H1 (cell line): Measurements from ENCODE around the gene LDLRAP1. TPM values are rescaled to one million over a fixed set of nuclear protein-coding genes. Genes with fewer than 3 reads are reported as not detected.

ENCODE experiments used
- CTCF ChIA-PET: fragments of 300-600 bp; sonication (Branson Sonifier 250); formaldehyde crosslinking; loops from one replicate; lab custom pipeline; 2021; ENCODE audit not compliant: partially characterized antibody; lab: Charles Lee
- POLR2A ChIA-PET: fragments of 300-600 bp; sonication (Branson Sonifier 250); formaldehyde crosslinking; loops from one replicate; lab custom pipeline; 2021; ENCODE audit warnings: inconsistent platforms; ENCODE audit not compliant: partially characterized antibody; lab: Charles Lee
- DNase-seq, 2 experiments: peaks; one replicate each; pipeline versions ENCODE4 v3.0.0 to v3.0.0-alpha.2; 2010 to 2022; ENCODE audit warnings: low spot score in 2 of 2, low read depth in 1 of 2, mixed read lengths in 1 of 2
- FAIRE-seq: peaks from 2 replicates; lab custom pipeline; 2011; peaks lifted over from hg19 to GRCh38; lab: Jason Lieb, UNC
- H2AFZ ChIP-seq: 2 replicates; pipeline ENCODE4 v1.8.1; 2012; ENCODE audit warnings: low read length, inconsistent platforms
- H2AK5ac ChIP-seq: 2 replicates; pipeline ENCODE4 v1.6.1; 2013; ENCODE audit warnings: low read depth, low read length
- H2BK120ac ChIP-seq: replicated peaks from 2 replicates; pipeline ENCODE3; 2013; ENCODE audit warnings: low read depth, low read length, inconsistent platforms
- H2BK12ac ChIP-seq: 2 replicates; pipeline ENCODE4 v1.6.1; 2013; ENCODE audit warnings: low read depth, low read length
- H2BK15ac ChIP-seq: 2 replicates; pipeline ENCODE4 v1.6.1; 2013; ENCODE audit warnings: low read length
- H2BK20ac ChIP-seq: 2 replicates; pipeline ENCODE4 v1.6.1; 2013; ENCODE audit warnings: low read length
- H2BK5ac ChIP-seq: 2 replicates; pipeline ENCODE4 v1.6.1; 2013; ENCODE audit warnings: low read depth, low read length
- H3K14ac ChIP-seq: 2 replicates; pipeline ENCODE4 v1.6.1; 2013; ENCODE audit warnings: inconsistent platforms; ENCODE audit not compliant: insufficient read length
- H3K18ac ChIP-seq: 2 replicates; pipeline ENCODE4 v1.6.1; 2013; ENCODE audit warnings: low read length; ENCODE audit errors: extremely low read depth
- H3K23ac ChIP-seq: 2 replicates; pipeline ENCODE4 v1.6.1; 2013; ENCODE audit warnings: inconsistent platforms; ENCODE audit not compliant: insufficient read length
- H3K23me2 ChIP-seq: 2 replicates; pipeline ENCODE4 v1.6.1; 2013; ENCODE audit warnings: low read depth, low read length
- H3K27ac ChIP-seq: 2 replicates; pipeline ENCODE4 v1.6.1; 2011; ENCODE audit warnings: low read depth, low read length, inconsistent platforms
- H3K27me3 ChIP-seq, 4 experiments: replicated peaks in 1 of 4; 1 replicate in 1 of 4; 2 replicates in 3 of 4; pipeline versions ENCODE4 v1.6.1 to v1.8.1; 2011 to 2013; ENCODE audit warnings: low read length in 3 of 4, mild to moderate bottlenecking in 3 of 4, inconsistent platforms in 2 of 4, mixed read lengths in 2 of 4, moderate library complexity in 1 of 4; ENCODE audit not compliant: control insufficient read depth in 3 of 4, insufficient read depth in 3 of 4; ENCODE audit errors: extremely low read depth in 1 of 4
- H3K36me3 ChIP-seq, 4 experiments: 2 replicates each; pipeline versions ENCODE4 v1.6.1 to v1.8.1; 2011 to 2013; ENCODE audit warnings: mild to moderate bottlenecking in 4 of 4, low read length in 3 of 4, moderate library complexity in 2 of 4, control low read depth in 1 of 4, inconsistent platforms in 1 of 4; ENCODE audit not compliant: insufficient read depth in 4 of 4, control insufficient read depth in 2 of 4
- H3K4ac ChIP-seq: replicated peaks from 2 replicates; pipeline ENCODE3; 2013; ENCODE audit warnings: low read length, low read depth, mixed read lengths, inconsistent platforms; ENCODE audit not compliant: insufficient read length
- H3K4me1 ChIP-seq, 4 experiments: replicated peaks in 1 of 4; 1 replicate in 1 of 4; 2 replicates in 3 of 4; pipeline versions ENCODE4 v1.6.1 to v1.8.1; 2011 to 2013; ENCODE audit warnings: low read length in 3 of 4, inconsistent platforms in 2 of 4, mixed read lengths in 1 of 4; ENCODE audit not compliant: insufficient read depth in 4 of 4, control insufficient read depth in 3 of 4
- H3K4me2 ChIP-seq, 2 experiments: 2 replicates each; pipeline versions ENCODE4 v1.6.1 to v1.8.1; 2011 to 2013; ENCODE audit warnings: low read depth in 2 of 2, low read length in 2 of 2, control low read depth in 1 of 2, inconsistent platforms in 1 of 2, mild to moderate bottlenecking in 1 of 2; ENCODE audit not compliant: insufficient read depth in 1 of 2
- H3K4me3 ChIP-seq, 4 experiments: fragments of 200-600, 300-600 bp in 1 of 4; sonication (generic), shearing (Covaris generic), sonication (Bioruptor Twin) in 1 of 4; 2 replicates each; pipeline versions ENCODE4 v1.5.1 to v1.8.1; 2011 to 2016; ENCODE audit warnings: low read length in 4 of 4, low read depth in 3 of 4, control low read depth in 2 of 4, inconsistent platforms in 2 of 4, mild to moderate bottlenecking in 2 of 4, mixed read lengths in 1 of 4, moderate library complexity in 1 of 4; ENCODE audit not compliant: insufficient read depth in 2 of 4; ENCODE audit errors: extremely low read depth in 1 of 4
- H3K56ac ChIP-seq: replicated peaks from 2 replicates; pipeline ENCODE3; 2013; ENCODE audit warnings: low read depth, mild to moderate bottlenecking, mixed read lengths, low read length, inconsistent platforms; ENCODE audit not compliant: insufficient read length
- H3K79me1 ChIP-seq: 2 replicates; pipeline ENCODE4 v1.6.1; 2013; ENCODE audit warnings: low read depth, low read length, control low read depth
- H3K79me2 ChIP-seq, 2 experiments: 2 replicates each; pipeline versions ENCODE4 v1.6.1 to v1.8.1; 2012 to 2013; ENCODE audit warnings: low read length in 2 of 2, mild to moderate bottlenecking in 2 of 2, inconsistent platforms in 1 of 2; ENCODE audit not compliant: insufficient read depth in 2 of 2, control insufficient read depth in 1 of 2
- H3K9ac ChIP-seq, 4 experiments: replicated peaks in 1 of 4; 1 replicate in 1 of 4; 2 replicates in 3 of 4; pipeline versions ENCODE4 v1.6.1 to v1.8.1; 2011 to 2013; ENCODE audit warnings: low read depth in 3 of 4, low read length in 3 of 4, control low read depth in 2 of 4, mild to moderate bottlenecking in 2 of 4, moderate library complexity in 2 of 4, inconsistent platforms in 1 of 4; ENCODE audit errors: extremely low read depth in 1 of 4
- H3K9me3 ChIP-seq, 2 experiments: 2 replicates each; pipeline versions ENCODE4 v1.6.1 to v1.8.1; 2012 to 2013; ENCODE audit warnings: mild to moderate bottlenecking in 2 of 2, moderate library complexity in 2 of 2, control low read depth in 1 of 2, inconsistent platforms in 1 of 2, low read depth in 1 of 2, low read length in 1 of 2, mixed read lengths in 1 of 2; ENCODE audit not compliant: insufficient read depth in 2 of 2
- H4K20me1 ChIP-seq, 2 experiments: replicated peaks in 1 of 2; 2 replicates each; pipeline versions ENCODE3 to v1.8.1; 2011 to 2013; ENCODE audit warnings: inconsistent platforms in 2 of 2, low read length in 2 of 2, mild to moderate bottlenecking in 1 of 2; ENCODE audit not compliant: insufficient read depth in 2 of 2, control insufficient read depth in 1 of 2
- H4K5ac ChIP-seq: 2 replicates; pipeline ENCODE4 v1.6.1; 2013; ENCODE audit warnings: low read length, low read depth, mixed read lengths, inconsistent platforms; ENCODE audit not compliant: insufficient read length
- H4K8ac ChIP-seq: 2 replicates; pipeline ENCODE4 v1.8.0; 2013; ENCODE audit warnings: mild to moderate bottlenecking, moderate library complexity, low read length, inconsistent platforms; ENCODE audit not compliant: insufficient read depth; ENCODE audit errors: extremely low read depth
- H4K91ac ChIP-seq: replicated peaks from 2 replicates; pipeline ENCODE3; 2013; ENCODE audit warnings: low read length, mixed read lengths, inconsistent platforms; ENCODE audit not compliant: insufficient read length
- MAX ChIP-seq: IDR thresholded peaks from 2 replicates; pipeline ENCODE4 v1.6.1; 2012; ENCODE audit warnings: inconsistent platforms
- POLR2AphosphoS5 ChIP-seq: IDR thresholded peaks from 2 replicates; pipeline ENCODE4 v1.6.1; 2011; ENCODE audit warnings: low read depth, low read length
- WGBS, 2 experiments: shearing (Covaris generic) in 1 of 2; methylation state at CpG; one replicate each; pipeline versions ENCODE4 v1.1.6 to v1.1.7; 2013 to 2015; ENCODE audit warnings: low lambda C conversion rate in 2 of 2, mixed read lengths in 2 of 2, inconsistent platforms in 1 of 2, low coverage in 1 of 2, missing lambda C conversion rate in 1 of 2; ENCODE audit not compliant: insufficient replicate concordance in 2 of 2, insufficient coverage in 1 of 2, insufficient read length in 1 of 2; ENCODE audit errors: extremely low coverage in 1 of 2, missing lambda C conversion rate in 1 of 2; 5-methylcytosine and 5-hydroxymethylcytosine counted together
- polyA plus RNA-seq, 7 experiments: library from polyadenylated mRNA; depleted of rRNA in 3 of 7; stranded (reverse) in 5 of 7; unstranded in 2 of 7; fragments of >200 nt in 5 of 7; fragments of 200-250 nt in 2 of 7; gene quantifications; 1 replicate in 5 of 7; 2 replicates in 1 of 7; 4 replicates in 1 of 7; pipeline versions ENCODE4 v1.2.1 to v1.2.3, GENCODE V29; 2011 to 2013; ENCODE audit warnings: missing spikeins in 2 of 7, mixed read lengths in 2 of 7
- total RNA-seq: library from RNA; stranded (reverse); fragmentation: NEBNext Ultra II Directional; extraction: Animal tissue kit (Norgen Biotek cat#: 25700); gene quantifications from 2 replicates; pipeline ENCODE4 v1.2.1, GENCODE V29; 2021

The LDLRAP1 gene
- total and polyA plus RNA-seq, 2 of the 8 experiments (the other 6 are each of a cell fraction or from before 2014, with no cell fraction given): 12.8 to 13.2 TPM

GRCh38 chr1:25505656-25506385 is 37.6 kb upstream of the LDLRAP1 start:
- Histone ChIP-seq H3K79me1 (no peaks in the 10 kb centered on the region), H4K5ac (peak overlapping the region; percentile 73), H4K20me1 (no peaks in the 10 kb centered on the region), H2BK12ac (peak overlapping the region; percentile 77), H3K14ac (no peak overlapping the region), H3K9ac (0 out of 7 replicates have a peak overlapping the region, but pooled peaks of 1 of the 4 experiments have one; percentile 1), H2BK20ac (peak overlapping the region; percentile 80), H3K36me3 (no peaks in the 10 kb centered on the region), H3K23ac (no peak overlapping the region), H3K4me2 (peak overlapping the region; percentile 43 to 63), H3K4me3 (peak overlapping the region in 1 of 4 experiments; percentile 16; a peak in 1 of 8 replicates), H3K27ac (no peak overlapping the region), H2BK120ac (peak overlapping the region; percentile 74), H2BK15ac (peak overlapping the region; percentile 95), H3K4ac (peak overlapping the region; percentile 64), H3K18ac (peak overlapping the region; percentile 55), H3K56ac (peak overlapping the region; percentile 49), H3K27me3 (no peaks in the 10 kb centered on the region), H4K91ac (peak overlapping the region; percentile 95), H3K9me3 (no peaks in the 10 kb centered on the region), H2BK5ac (peak overlapping the region; percentile 50), H3K79me2 (no peaks in the 10 kb centered on the region), H4K8ac (no peak overlapping the region), H2AK5ac (peak overlapping the region; percentile 75), H2AFZ (no peak overlapping the region), H3K23me2 (no peaks in the 10 kb centered on the region), H3K4me1 (peaks cover 8 to 17% (median 11%) of the 10 kb centered on the region in 4 experiments)
- WGBS, 2 experiments: 76% methylated on average over 14 of the region's 14 CpGs; no CpG with 5 or more reads in 1 of the 2 experiments
- no peak for TF ChIP-seq POLR2AphosphoS5
- peak; percentile 29; the same call in 1 of the 2 replicates for TF ChIP-seq MAX
- CTCF ChIA-PET: interaction anchor here (1.5 to 9.2 kb wide), 6 partner anchors 14 to 305 kb away, joined by 3 to 240 read pairs (median 8); no protein-coding TSS in a partner anchor
- DNase-seq (no peak), FAIRE-seq (no peak)
- POLR2A ChIA-PET: interaction anchor here (0.7 to 3.0 kb wide), 16 partner anchors 10 to 274 kb away, joined by 3 to 16 read pairs (median 4); partner anchors contain the start of genes MACO1 and SYF2
